Prostate gland (tissue), 2 donors: Measurements from ENCODE around the gene TMPRSS9. TPM values are rescaled to one million over a fixed set of nuclear protein-coding genes. Genes with fewer than 3 reads are reported as not detected.

Experiments
- DNase-seq: peaks from one replicate; pipeline ENCODE4 v3.0.0-alpha.2; 2019; ENCODE audit warnings: low spot score
- H3K27ac ChIP-seq, 2 donors: fragments of 200-600 bp; sonication (generic); 2 replicates each; pipeline ENCODE4 v1.5.1; 2017 to 2019
- H3K27me3 ChIP-seq: fragments of 200-600 bp; sonication (generic); replicated peaks from 2 replicates; pipeline ENCODE4 v1.5.1; 2019; ENCODE audit not compliant: insufficient read depth
- H3K36me3 ChIP-seq, 2 donors: fragments of 200-600 bp; sonication (generic); 1 replicate in 1 of 2; 2 replicates in 1 of 2; pipeline versions ENCODE4 v1.5.1 to v1.8.1; 2017 to 2019
- H3K4me1 ChIP-seq: fragments of 200-600 bp; sonication (generic); replicated peaks from 2 replicates; pipeline ENCODE4 v1.5.1; 2019
- H3K4me3 ChIP-seq, 2 donors: fragments of 200-600 bp; sonication (generic); 2 replicates each; pipeline ENCODE4 v1.5.1; 2017 to 2019
- H3K9me3 ChIP-seq: fragments of 200-600 bp; sonication (generic); 2 replicates; pipeline ENCODE4 v1.5.1; 2017
- POLR2A ChIP-seq: fragments of 450-650 bp; IDR thresholded peaks from one replicate; pipeline ENCODE4 v1.6.1; 2016; ENCODE audit warnings: antibody characterized with exemption, mild to moderate bottlenecking
- POLR2AphosphoS5 ChIP-seq: sonication (generic); formaldehyde crosslinking; IDR thresholded peaks from one replicate; pipeline ENCODE4 v1.6.1; 2017; ENCODE audit warnings: antibody characterized with exemption
- WGBS: methylation state at CpG from one replicate; pipeline ENCODE4 v1.1.5; 2018; 5-methylcytosine and 5-hydroxymethylcytosine counted together
- intact Hi-C: fragments of 100-400 bp; cut with DNase I; formaldehyde crosslinking; loops from one replicate; pipeline ENCODE4 v1.14.2; 2022
- total RNA-seq, 2 donors: library from RNA; depleted of rRNA; stranded (reverse); fragments of >200 nt; gene quantifications; one replicate each; pipeline ENCODE4 v1.1.0, GENCODE V29; 2016
- TF ChIP-seq, protein P1 (sequence below), 4 experiments: fragments of 200-600 bp in 2 of 4; fragments of 450-650 bp in 2 of 4; sonication (generic) in 2 of 4; IDR thresholded peaks; 1 replicate in 3 of 4; 2 replicates in 1 of 4; pipeline ENCODE4 v1.5.1; 2016 to 2019; ENCODE audit warnings: antibody characterized with exemption in 4 of 4, mild to moderate bottlenecking in 2 of 4, moderate library complexity in 2 of 4

TMPRSS9 gene
- total RNA-seq, 2 donors from 2014 or later = 0.14 to 2.2 TPM

DNA sequence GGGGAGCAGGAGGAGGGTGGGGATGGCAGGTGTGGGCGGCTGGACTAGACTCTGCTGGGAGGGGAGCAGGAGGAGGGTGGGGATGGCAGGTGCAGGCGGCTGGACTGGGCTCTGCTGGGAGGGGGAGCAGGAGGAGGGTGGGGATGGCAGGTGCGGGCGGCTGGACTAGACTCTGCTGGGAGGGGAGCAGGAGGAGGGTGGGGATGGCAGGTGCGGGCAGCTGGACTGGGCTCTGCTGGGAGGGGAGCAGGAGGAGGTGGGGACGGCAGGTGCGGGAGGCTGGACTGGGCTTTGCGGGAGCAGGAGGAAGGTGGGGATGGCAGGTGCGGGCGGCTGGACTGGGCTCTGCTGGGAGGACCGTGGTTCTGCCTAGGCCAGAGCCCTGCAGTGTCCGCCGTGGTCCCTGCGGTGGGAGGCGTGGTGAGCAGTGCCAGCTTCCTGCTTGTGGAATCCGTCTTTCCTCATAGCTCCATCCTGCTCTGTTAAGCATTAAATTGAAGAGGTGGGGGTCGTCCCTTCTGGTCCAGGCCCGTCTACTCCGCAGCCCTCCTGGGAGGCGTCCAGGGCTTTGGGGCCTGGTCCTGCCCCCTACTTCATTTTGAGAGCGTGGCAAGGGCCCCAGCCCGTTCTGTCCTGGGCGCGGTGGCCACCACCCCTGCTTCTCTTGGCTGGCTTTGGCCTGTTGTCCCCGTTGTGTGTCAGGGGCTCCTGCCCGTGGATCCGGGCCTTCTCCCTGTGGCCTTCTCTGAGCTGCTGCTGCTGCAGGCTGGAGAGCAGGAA, 26.8 kb upstream of the TMPRSS9 start:
- 47% methylated on average over 27 of the region's 27 CpGs for WGBS
- Histone ChIP-seq H3K4me1 (peaks cover 7% of the 10 kb centered on the region), H3K27me3 (no peaks in the 10 kb centered on the region), H3K36me3 (no peaks in the 10 kb centered on the region), H3K4me3 (no peak overlapping the region), H3K9me3 (no peaks in the 10 kb centered on the region), H3K27ac (no peak overlapping the region)
- TF ChIP-seq, protein P1, sequence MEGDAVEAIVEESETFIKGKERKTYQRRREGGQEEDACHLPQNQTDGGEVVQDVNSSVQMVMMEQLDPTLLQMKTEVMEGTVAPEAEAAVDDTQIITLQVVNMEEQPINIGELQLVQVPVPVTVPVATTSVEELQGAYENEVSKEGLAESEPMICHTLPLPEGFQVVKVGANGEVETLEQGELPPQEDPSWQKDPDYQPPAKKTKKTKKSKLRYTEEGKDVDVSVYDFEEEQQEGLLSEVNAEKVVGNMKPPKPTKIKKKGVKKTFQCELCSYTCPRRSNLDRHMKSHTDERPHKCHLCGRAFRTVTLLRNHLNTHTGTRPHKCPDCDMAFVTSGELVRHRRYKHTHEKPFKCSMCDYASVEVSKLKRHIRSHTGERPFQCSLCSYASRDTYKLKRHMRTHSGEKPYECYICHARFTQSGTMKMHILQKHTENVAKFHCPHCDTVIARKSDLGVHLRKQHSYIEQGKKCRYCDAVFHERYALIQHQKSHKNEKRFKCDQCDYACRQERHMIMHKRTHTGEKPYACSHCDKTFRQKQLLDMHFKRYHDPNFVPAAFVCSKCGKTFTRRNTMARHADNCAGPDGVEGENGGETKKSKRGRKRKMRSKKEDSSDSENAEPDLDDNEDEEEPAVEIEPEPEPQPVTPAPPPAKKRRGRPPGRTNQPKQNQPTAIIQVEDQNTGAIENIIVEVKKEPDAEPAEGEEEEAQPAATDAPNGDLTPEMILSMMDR (IDR thresholded peaks at IDR 0.05) = no peak
- TF ChIP-seq POLR2A = no peak
- no peak for TF ChIP-seq POLR2AphosphoS5
- no peak for DNase-seq
- intact Hi-C loops = no loop called here

- TF ChIP-seq POLR2A (no peak), POLR2AphosphoS5 (no peak)
- TF ChIP-seq, protein P1 (IDR thresholded peaks at IDR 0.05) = no peak
- peaks cover 7% of the 10 kb centered on the region for H3K4me1 ChIP-seq
- H3K27ac ChIP-seq = no peak overlapping the region
- DNase-seq = no peak
- no peaks in the 10 kb centered on the region for H3K36me3 ChIP-seq
- H3K9me3 ChIP-seq = no peaks in the 10 kb centered on the region
- intact Hi-C loops = no loop called here
- H3K4me3 ChIP-seq = no peak overlapping the region
- H3K27me3 ChIP-seq = no peaks in the 10 kb centered on the region
- WGBS = 77% methylated on average over 11 of the region's 11 CpGs
Measured at GRCh38 chr19:2333807-2334211, 26.3 kb upstream of the TMPRSS9 start.

DNA sequence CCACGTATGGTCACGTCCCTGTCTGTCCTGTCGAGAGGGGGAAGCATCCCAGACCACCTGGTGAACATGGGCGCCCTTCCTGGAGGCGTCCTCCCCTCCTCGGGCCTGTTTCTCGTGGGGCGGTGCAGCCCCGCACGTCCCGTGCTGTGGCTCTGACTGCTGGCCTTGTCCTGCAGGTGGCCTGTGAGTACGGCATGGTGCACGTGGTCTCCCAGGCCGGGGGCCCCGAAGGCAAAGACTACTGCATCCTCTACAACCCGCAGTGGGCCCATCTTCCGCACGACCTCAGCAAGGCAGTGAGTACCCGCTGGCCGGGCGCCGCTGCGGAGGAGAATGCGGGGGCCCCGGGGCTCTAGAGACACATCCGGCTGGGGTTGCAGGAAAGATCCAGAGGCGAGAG, 25.6 kb upstream of the TMPRSS9 start:
- intact Hi-C loops = no loop called here
- whole genome bisulfite sequencing = 96% methylated on average over 25 of the region's 27 CpGs

DNA sequence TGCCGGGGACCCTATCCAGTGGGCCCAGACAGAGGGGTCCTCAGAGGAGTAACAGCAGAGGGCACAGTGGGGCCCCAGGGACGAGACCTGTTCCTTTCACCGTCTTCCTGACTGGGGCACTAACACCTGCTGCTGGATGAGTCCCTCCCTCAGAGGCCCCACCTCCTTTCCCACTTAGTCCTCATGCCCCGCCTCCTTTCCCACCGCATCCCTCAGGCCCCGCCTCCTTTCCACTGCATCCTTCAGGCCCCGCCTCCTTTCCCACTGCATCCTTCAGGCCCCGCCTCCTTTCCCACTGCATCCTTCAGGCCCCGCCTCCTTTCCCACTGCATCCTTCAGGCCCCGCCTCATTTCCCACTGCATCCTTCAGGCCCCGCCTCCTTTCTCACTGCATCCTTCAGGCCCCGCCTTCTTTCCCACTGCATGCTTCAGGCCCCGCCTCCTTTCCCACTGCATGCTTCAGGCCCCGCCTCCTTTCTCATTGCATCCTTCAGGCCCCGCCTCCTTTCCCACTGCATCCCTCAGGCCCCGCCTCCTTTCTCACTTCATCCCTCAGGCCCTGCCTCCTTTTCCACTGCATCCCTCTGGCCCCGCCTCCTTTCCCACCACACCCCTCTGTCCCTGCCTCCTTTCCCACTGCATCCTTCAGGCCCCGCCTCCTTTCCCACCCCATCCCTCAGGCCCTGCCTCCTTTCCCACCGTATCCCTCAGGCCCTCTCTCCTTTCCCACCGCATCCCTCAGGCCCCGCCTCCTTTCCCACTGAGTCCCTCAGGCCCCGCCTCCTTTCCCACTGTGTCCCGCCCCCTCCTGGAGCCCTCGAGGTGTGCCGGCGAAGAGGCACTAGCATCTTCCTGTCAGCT, 24.8 kb upstream of the TMPRSS9 start:
- Histone ChIP-seq H3K9me3 (no peaks in the 10 kb centered on the region), H3K27ac (no peak overlapping the region), H3K27me3 (no peaks in the 10 kb centered on the region), H3K36me3 (no peaks in the 10 kb centered on the region), H3K4me3 (no peak overlapping the region), H3K4me1 (peaks cover 4% of the 10 kb centered on the region)
- intact Hi-C loops = no loop called here
- WGBS = 93% methylated on average over 26 of the region's 26 CpGs
- TF ChIP-seq POLR2AphosphoS5 (no peak), POLR2A (no peak)
- TF ChIP-seq, protein P1 (IDR thresholded peaks at IDR 0.05) = no peak
- no peak for DNase-seq

More for the DNA sequence above, 25.6 kb upstream of the TMPRSS9 start:
- no peaks in the 10 kb centered on the region for H3K27me3 ChIP-seq
- DNase-seq = no peak
- no peak overlapping the region for H3K27ac ChIP-seq
- no peaks in the 10 kb centered on the region for H3K36me3 ChIP-seq
- TF ChIP-seq POLR2AphosphoS5 = no peak
- no peak for TF ChIP-seq POLR2A
- TF ChIP-seq, protein P1 (IDR thresholded peaks at IDR 0.05) = no peak
- no peak overlapping the region for H3K4me3 ChIP-seq
- H3K4me1 ChIP-seq = peaks cover 4% of the 10 kb centered on the region
- H3K9me3 ChIP-seq = no peaks in the 10 kb centered on the region
